Gastroesophageal sphincter (tissue), 4 donors: ENCODE data around the gene WWP2. TPM values are rescaled to one million over a fixed set of nuclear protein-coding genes. Genes with fewer than 3 reads are reported as not detected.

Source experiments
- ATAC-seq: fragments of 150-250 bp; one replicate; pipeline ENCODE4 v1.9.1; 2016; ENCODE audit warnings: mild to moderate bottlenecking, moderate library complexity
- H3K27ac ChIP-seq, 4 donors: fragments of 200-600 bp; sonication (generic) in 3 of 4; 1 replicate in 3 of 4; 2 replicates in 1 of 4; pipeline ENCODE4 v1.5.1; 2016 to 2019
- H3K27me3 ChIP-seq: fragments of 200-600 bp; sonication (generic); one replicate; pipeline ENCODE4 v1.5.1; 2019
- H3K36me3 ChIP-seq, 2 donors: fragments of 200-600 bp; sonication (generic); one replicate each; pipeline ENCODE4 v1.5.1; 2019; ENCODE audit warnings: control low read depth in 1 of 2
- H3K4me1 ChIP-seq, 3 donors: fragments of 200-600 bp; sonication (generic); 1 replicate in 2 of 3; 2 replicates in 1 of 3; pipeline ENCODE4 v1.5.1; 2016 to 2019; ENCODE audit warnings: control low read depth in 2 of 3
- H3K4me3 ChIP-seq, 2 donors: fragments of 200-600 bp; sonication (generic); one replicate each; pipeline ENCODE4 v1.5.1; 2019; ENCODE audit warnings: mild to moderate bottlenecking in 1 of 2, moderate library complexity in 1 of 2
- H3K9me3 ChIP-seq, 3 donors: fragments of 200-600 bp; sonication (generic); one replicate each; pipeline ENCODE4 v1.5.1; 2017 to 2019; ENCODE audit warnings: control low read depth in 2 of 3
- CTCF ChIP-seq, 4 experiments: fragments of 200-600 bp in 2 of 4; fragments of 450-650 bp in 2 of 4; sonication (generic) in 1 of 4; IDR thresholded peaks; one replicate each; pipeline ENCODE4 v1.5.1; 2017 to 2019; ENCODE audit warnings: antibody characterized with exemption in 4 of 4, mild to moderate bottlenecking in 2 of 4, moderate library complexity in 2 of 4
- EP300 ChIP-seq: sonication (generic); formaldehyde crosslinking; IDR thresholded peaks from one replicate; pipeline ENCODE4 v1.6.1; 2017; ENCODE audit warnings: antibody characterized with exemption, mild to moderate bottlenecking
- POLR2A ChIP-seq, 2 donors: fragments of 450-650 bp; IDR thresholded peaks; one replicate each; pipeline ENCODE4 v1.6.1; 2017; ENCODE audit warnings: antibody characterized with exemption in 2 of 2, mild to moderate bottlenecking in 2 of 2, moderate library complexity in 1 of 2
- POLR2AphosphoS5 ChIP-seq: sonication (generic); formaldehyde crosslinking; IDR thresholded peaks from one replicate; pipeline ENCODE4 v1.6.1; 2017; ENCODE audit warnings: antibody characterized with exemption
- WGBS, 2 donors: methylation state at CpG; one replicate each; pipeline ENCODE4 v1.1.5; 2018; ENCODE audit warnings: low coverage in 1 of 2; 5-methylcytosine and 5-hydroxymethylcytosine counted together
- total RNA-seq, 4 donors: library from RNA; depleted of rRNA; stranded (reverse); fragments of >200 nt; gene quantifications; one replicate each; pipeline ENCODE4 v1.1.0, GENCODE V29; 2016

Gene WWP2
- total RNA-seq, 4 donors from 2014 or later, result 23.4 to 31.9 (median 28.8) TPM

- H3K27ac ChIP-seq, result peak overlapping the region in 2 of 4 donors; percentile 53 to 58
- 72 to 82% methylated on average over 12 to 13 of the region's 13 CpGs for WGBS, 2 donors
- TF ChIP-seq EP300 (no peak), CTCF (IDR thresholded peaks at IDR 0.05) (no peak), POLR2AphosphoS5 (no peak), POLR2A (IDR thresholded peaks at IDR 0.05) (no peak)
- H3K9me3 ChIP-seq, result no peaks in the 10 kb centered on the region
- ATAC-seq, result no peak
- peaks cover 0 to 44% (median 0%) of the 10 kb centered on the region in 3 donors for H3K4me1 ChIP-seq
- H3K27me3 ChIP-seq, result no peaks in the 10 kb centered on the region
- no peak overlapping the region for H3K4me3 ChIP-seq
- no peaks in the 10 kb centered on the region for H3K36me3 ChIP-seq
Measured at GRCh38 chr16:69831212-69832123, 69.3 kb downstream of the WWP2 start.

GRCh38 chr16:69833357-69834282 lies 71.5 kb downstream of the WWP2 start:
- no peak for ATAC-seq
- no peaks in the 10 kb centered on the region for H3K9me3 ChIP-seq
- peaks cover 0 to 39% (median 0%) of the 10 kb centered on the region in 3 donors for H3K4me1 ChIP-seq
- H3K4me3 ChIP-seq, result no peak overlapping the region
- 65 to 67% methylated on average over 5 to 7 of the region's 7 CpGs for WGBS, 2 donors
- TF ChIP-seq EP300 (no peak), POLR2AphosphoS5 (no peak), POLR2A (IDR thresholded peaks at IDR 0.05) (no peak), CTCF (IDR thresholded peaks at IDR 0.05) (no peak)
- no peak overlapping the region for H3K27ac ChIP-seq
- no peaks in the 10 kb centered on the region for H3K36me3 ChIP-seq
- no peaks in the 10 kb centered on the region for H3K27me3 ChIP-seq

DNA sequence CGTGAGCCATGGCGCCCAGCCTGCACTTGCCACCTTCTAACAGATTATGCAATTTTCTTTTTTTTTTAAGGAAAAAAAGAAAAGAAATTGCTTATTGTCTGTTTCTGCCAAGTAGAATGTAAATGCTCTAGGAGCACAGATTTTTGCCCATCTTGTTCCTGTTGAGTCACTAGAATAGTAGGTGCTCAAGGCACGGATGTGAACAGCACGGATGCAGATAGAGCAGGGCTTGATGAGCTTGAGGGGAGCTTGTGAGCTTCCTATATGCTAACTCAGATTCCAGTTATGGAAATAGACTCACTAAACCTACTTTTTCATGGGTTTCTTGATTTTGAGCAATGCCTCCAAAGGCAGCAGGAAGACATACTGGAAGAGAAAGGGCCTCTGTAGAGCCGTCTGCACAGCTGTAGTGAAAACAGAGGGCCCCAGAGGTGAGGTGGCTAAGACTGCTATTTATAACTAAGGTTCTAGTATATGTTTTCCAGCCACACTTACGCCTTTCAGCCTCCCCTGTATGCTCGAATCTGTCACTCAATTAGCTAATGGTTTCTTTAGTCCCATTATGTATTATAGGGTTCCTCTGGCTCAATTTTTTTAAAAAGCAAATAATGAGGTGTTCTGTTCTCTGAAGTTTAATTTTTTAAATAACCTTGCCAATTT lies 72.8 kb downstream of the WWP2 start:
- TF ChIP-seq POLR2AphosphoS5 (no peak), EP300 (no peak), POLR2A (IDR thresholded peaks at IDR 0.05) (no peak), CTCF (IDR thresholded peaks at IDR 0.05) (no peak)
- 84 to 88% methylated on average over 6 to 7 of the region's 7 CpGs for WGBS, 2 donors
- H3K27ac ChIP-seq, result no peak overlapping the region
- no peaks in the 10 kb centered on the region for H3K9me3 ChIP-seq
- no peak for ATAC-seq
- no peaks in the 10 kb centered on the region for H3K36me3 ChIP-seq
- H3K4me1 ChIP-seq, result peaks cover 0 to 53% (median 0%) of the 10 kb centered on the region in 3 donors
- H3K4me3 ChIP-seq, result no peak overlapping the region
- H3K27me3 ChIP-seq, result no peaks in the 10 kb centered on the region

GRCh38 chr16:69836257-69836656 lies 74.1 kb downstream of the WWP2 start:
- H3K4me3 ChIP-seq, result no peak overlapping the region
- no peak for TF ChIP-seq CTCF (IDR thresholded peaks at IDR 0.05)
- no peak for TF ChIP-seq POLR2AphosphoS5
- TF ChIP-seq POLR2A (IDR thresholded peaks at IDR 0.05), result no peak
- no peak for TF ChIP-seq EP300
- H3K36me3 ChIP-seq, result peaks cover 0 to 2% of the 10 kb centered on the region in 2 donors
- H3K9me3 ChIP-seq, result no peaks in the 10 kb centered on the region
- no peak for ATAC-seq
- no peaks in the 10 kb centered on the region for H3K27me3 ChIP-seq
- WGBS, 2 donors, result 100% methylated on average over 1 of the region's 1 CpG
- H3K4me1 ChIP-seq, result peaks cover 0 to 50% (median 0%) of the 10 kb centered on the region in 3 donors
- H3K27ac ChIP-seq, result no peak overlapping the region
